Left kidney (tissue), 2 donors: Measurements from ENCODE around the gene PPP6R2. TPM values are rescaled to one million over a fixed set of nuclear protein-coding genes. Genes with fewer than 3 reads are reported as not detected.
"Not testable (repeated sequence)": the region's sequence is repeated elsewhere in the genome, so short reads cannot be mapped to it uniquely, and the experiment has no call there.

Source experiments
- DNase-seq: peaks from one replicate; pipeline ENCODE4 v3.0.0-alpha.2; 2013
- polyA plus RNA-seq: library from polyadenylated mRNA; unstranded; fragments of 120-200 nt; gene quantifications from one replicate; pipeline ENCODE4 v1.2.1, GENCODE V29; 2013; ENCODE audit not compliant: insufficient read length

PPP6R2 gene
- polyA plus RNA-seq, 1 donor, result 43.0 TPM

- DNase-seq, result no peak
These were observed 25.9 kb upstream of the PPP6R2 start for GRCh38 chr22:50317178-50317577.

- DNase-seq, result no peak
These were observed 25.5 kb upstream of the PPP6R2 start for GRCh38 chr22:50317674-50318073.

GRCh38 chr22:50318356-50318697 lies 24.8 kb upstream of the PPP6R2 start:
- DNase-seq, result no peak

GRCh38 chr22:50318698-50319411 lies 24.3 kb upstream of the PPP6R2 start:
- no peak for DNase-seq

GRCh38 chr22:50319503-50319951 lies 23.6 kb upstream of the PPP6R2 start:
- no peak for DNase-seq

GRCh38 chr22:50320116-50320515 lies 23.0 kb upstream of the PPP6R2 start:
- no peak for DNase-seq

GRCh38 chr22:50320671-50321325 lies 22.3 kb upstream of the PPP6R2 start:
- DNase-seq, result no peak

- not testable (repeated sequence) for DNase-seq
These were observed 20.6 kb upstream of the PPP6R2 start for GRCh38 chr22:50322382-50323104.

GRCh38 chr22:50323900-50324299 lies 19.2 kb upstream of the PPP6R2 start:
- DNase-seq, result no peak

- DNase-seq, result no peak
These were observed 17.5 kb upstream of the PPP6R2 start for GRCh38 chr22:50325444-50326224.

- no peak for DNase-seq
These were observed 16.7 kb upstream of the PPP6R2 start for GRCh38 chr22:50326225-50326955.

GRCh38 chr22:50326956-50327710 lies 16.0 kb upstream of the PPP6R2 start, which contains the start of gene DENND6B:
TSS of gene DENND6B (minus strand) at chr22:50327012. CDS start at chr22:50326988, 24 bp downstream.
- peak; percentile 75 for DNase-seq

GRCh38 chr22:50327711-50328019 lies 15.5 kb upstream of the PPP6R2 start:
- DNase-seq, result no peak

- DNase-seq, result no peak
These were observed 13.9 kb upstream of the PPP6R2 start for GRCh38 chr22:50329236-50329635.

GRCh38 chr22:50334433-50334832 lies 8.7 kb upstream of the PPP6R2 start:
- not testable (repeated sequence) for DNase-seq

- no peak for DNase-seq
These were observed 5.7 kb upstream of the PPP6R2 start for GRCh38 chr22:50337262-50338041.

- DNase-seq, result no peak
These were observed 5.0 kb upstream of the PPP6R2 start for GRCh38 chr22:50338042-50338573.

GRCh38 chr22:50338860-50339462 lies 4.2 kb upstream of the PPP6R2 start:
- no peak for DNase-seq
